HG03060 (cell line): Measurements from ENCODE around the gene FADS6.

Source experiments
- ATAC-seq: cut with Tn5 transposase; IDR thresholded peaks from one replicate; pipeline ENCODE4 v1.9.1; 2021; ENCODE audit warnings: low read depth, moderate number of reproducible peaks; ENCODE audit not compliant: unreplicated experiment

The FADS6 gene, protein sequence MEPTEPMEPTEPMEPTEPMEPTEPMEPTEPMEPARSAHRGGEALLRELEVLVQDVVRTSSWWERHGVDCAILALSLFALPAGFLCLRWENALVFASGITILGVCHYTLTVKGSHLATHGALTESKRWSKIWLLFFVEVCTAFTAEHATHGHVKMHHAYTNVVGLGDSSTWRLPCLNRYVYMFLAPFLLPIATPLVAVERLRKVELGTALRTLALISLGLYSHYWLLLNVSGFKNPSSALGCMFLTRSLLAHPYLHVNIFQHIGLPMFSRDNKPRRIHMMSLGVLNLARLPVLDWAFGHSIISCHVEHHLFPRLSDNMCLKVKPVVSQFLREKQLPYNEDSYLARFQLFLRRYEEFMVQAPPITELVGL

DNA sequence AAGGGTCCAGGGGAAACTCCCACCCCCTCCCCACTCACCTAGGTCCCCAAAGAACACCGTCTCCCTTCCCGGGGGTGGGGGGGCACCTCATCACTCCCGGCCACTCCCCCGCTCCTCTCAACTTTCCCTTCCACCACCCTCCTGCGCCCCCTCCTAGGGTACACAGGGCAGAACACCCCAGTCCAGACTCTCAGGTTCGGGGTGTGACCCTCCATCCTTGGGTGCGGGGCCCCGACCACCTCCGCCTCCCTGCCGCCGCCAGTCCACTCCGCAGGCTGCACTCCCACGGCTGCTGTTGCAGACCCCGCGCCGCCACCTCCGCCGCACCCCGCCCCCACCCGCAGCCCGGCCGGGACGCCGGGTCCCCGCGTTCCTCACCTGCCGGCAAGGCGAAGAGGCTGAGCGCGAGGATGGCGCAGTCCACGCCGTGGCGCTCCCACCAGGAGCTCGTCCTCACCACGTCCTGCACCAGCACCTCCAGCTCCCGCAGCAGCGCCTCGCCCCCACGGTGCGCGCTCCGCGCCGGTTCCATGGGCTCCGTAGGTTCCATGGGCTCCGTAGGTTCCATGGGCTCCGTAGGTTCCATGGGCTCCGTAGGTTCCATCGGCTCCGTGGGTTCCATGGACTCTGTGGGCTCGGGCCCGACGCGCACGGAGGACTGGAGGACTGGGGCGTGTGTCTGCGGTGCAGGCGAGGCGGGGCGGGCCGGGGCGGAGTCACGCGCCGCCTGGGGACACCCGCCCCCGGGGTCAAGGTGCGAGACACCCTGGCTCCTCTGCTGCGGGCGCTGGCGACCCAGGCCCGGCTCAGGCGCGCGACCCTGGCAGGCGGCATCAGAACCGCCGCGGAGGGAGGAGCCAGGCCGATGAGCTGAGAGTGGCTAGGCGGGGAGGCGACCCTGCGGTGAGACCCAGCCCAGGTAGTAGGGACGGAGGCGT is at the start of gene FADS6:
Gene FADS6, minus strand, starts transcription at position 660 of the 938 bp plus-strand sequence. Its CDS starts 38 bp downstream, at position 622.
- no peak for ATAC-seq

DNA sequence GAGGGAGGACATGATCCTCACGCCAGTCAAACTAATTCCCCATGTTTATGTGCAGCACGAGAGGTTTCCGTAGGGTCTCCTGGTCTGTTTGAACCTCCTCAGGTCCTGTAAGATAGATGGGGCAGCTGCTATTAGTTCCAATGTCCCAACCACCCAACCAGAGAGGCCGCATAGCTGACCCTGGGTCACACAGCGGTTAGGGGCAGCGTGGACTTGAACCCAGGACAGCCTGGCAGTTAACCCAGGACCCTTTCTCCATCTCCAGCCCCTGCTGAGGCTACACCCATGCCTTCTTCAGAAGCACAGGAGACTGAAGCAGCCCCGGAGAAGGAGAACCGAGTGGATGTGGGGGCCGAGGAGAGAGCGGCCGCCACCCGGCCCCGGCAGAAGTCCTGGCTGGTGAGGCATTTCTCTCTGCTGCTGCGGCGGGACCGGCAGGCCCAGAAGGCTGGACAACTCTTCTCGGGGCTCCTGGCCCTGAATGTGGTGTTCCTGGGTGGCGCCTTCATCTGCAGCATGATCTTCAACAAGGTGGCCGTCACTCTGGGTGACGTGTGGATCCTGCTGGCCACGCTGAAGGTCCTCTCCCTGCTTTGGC is 47.8 kb upstream of the FADS6 start:
- ATAC-seq, result no peak

DNA sequence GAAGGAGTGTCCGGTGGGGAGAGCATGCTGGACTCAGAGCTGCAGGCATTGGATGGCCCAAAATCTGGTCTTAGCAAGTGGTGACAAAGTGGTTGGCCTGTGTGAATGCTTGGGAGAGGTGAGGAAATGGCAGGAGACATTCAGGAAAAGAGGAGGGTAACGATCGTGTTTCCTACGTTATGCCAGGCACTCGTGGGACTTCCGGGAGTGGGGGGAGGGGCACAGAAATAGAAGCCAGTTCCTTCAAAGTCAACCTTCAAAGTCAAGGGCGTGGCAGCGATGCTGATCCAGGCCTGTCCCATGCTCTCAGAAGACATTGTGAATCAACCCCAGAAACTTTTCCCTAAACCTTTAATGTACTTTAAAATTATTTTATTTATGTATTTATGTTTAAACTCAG is 46.1 kb upstream of the FADS6 start:
- ATAC-seq, result no peak

DNA sequence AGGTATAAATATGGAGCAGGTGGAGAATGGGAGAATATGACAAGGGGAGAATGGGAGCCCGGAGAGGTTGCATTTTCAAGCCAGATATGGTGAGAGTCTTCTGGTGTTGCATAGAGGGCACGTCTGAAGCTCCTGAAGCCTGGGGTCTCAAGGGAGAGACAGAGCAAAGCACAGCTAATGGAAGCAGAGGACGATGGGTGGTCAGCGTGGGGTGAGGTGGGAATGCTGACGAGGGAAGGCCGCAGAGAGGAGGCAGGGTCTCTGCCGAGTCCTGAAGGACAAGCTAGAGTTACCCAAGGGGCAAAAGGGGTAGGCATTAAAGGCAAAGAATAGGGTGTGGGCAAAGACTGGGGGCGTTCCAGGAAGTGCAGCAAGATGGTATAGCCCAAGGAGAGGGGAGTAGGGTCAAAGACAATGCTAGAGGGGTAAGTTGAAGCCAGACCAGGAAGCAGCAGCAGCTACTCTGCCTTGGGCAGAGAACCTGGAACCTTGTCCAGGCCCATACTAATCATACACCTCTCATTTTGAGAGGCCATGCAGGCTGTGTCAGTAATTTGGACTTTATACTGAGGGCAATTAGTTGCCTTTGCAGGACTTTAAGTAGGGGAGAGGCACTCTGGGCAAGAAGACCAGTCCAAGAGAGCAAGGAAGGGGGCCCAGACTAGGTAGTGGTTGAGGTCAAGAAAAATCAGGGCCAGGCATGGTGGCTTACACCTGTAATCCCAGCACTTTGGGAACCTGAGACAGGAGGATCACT is 44.9 kb upstream of the FADS6 start:
- no peak for ATAC-seq

DNA sequence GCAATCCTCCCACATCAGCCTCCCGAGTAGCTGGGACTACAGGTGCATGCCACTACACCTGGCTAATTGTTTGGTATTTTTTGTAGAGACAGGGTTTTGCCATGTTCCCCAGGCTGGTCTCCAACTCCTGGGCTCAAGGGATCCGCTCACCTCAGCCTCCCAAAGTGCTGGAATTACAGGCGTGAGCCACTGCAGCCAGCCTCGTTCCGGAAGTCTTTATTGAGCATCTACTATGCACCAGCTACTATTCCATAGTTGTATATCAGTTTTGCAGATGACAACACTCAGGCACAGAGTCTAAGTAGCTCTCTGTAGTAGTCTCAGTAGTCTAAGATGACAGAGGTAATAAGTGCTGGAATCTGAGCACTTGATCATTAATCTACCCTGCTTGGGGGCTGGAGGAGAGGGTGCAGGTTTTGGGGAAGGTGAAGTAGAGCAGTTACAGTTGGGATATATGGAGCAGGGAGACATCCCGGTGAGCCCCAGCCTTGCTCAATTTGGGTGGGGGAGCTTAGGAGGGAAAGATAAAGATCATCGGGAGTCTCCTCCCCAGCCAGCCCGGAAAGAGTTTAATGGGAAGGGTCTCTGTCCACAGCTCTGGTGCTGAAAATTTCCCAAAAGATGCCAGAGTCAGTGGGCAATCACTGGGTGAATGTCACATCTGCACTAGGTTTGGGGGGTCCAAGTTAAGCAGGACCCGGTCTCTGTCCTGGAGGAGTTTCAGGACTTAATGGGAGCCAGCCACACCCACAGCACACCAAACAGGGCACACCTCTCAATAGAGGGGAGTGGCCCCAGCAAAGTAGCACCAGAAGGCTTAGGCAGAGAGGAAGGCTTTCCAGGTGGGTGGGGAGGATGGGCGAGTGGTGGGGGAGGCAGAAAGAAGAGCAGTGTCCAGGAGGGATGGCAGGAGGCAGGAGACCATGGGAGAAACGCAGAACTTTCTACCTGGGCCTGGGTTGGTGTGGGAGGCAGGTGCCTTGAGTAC is 43.9 kb upstream of the FADS6 start:
- no peak for ATAC-seq

- no peak for ATAC-seq
Measured at GRCh38 chr17:74936470-74936799, 43.0 kb upstream of the FADS6 start.

DNA sequence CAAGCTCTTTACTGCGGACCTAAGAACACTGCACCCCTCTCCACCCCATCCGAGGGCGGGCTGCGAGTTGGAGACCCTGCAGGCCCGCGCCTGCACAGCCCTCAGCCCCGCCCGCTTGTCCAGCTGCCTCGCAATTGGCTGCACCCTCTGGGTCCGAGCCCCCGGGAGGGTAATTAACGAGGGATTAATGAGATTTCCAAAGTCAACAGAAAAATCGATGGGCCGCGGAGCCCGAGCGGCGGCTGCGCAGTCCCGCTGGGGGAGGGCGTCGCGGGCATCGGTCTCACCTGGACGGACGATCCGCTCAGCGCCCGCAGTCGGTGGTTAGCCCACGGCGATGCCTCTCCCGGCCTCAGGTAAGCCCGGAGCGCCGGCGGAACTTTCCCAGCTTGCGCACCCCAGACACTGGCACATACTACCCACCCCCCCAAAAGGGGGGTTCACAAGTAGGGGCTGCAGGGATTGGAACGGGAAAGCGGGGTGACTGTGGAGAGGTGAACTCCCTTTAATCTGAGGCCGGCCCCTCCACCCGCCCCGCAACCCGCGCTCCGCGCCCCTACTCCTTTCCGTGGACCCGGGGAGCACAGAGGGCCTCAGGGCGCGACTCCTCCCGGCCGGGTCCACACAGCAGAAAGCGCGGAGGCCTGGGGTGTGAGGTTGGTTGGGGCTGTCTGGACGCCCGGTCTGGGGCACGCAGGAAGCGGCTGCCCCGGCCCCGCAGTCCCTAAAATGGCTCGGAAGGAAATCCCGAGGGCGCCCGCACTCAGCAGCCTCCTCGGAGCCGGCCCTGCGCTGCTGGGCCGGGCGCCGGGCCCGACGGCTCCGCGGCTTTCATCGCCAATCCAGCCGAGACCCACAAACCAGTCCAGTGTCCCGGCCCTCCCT is 42.4 kb upstream of the FADS6 start, which contains the start of gene OTOP3:
Gene OTOP3, plus strand, starts transcription at position 314 of the 885 bp plus-strand sequence. Its CDS starts 24 bp downstream, at position 338.
- ATAC-seq, result no peak

GRCh38 chr17:74935048-74935447 is 41.6 kb upstream of the FADS6 start:
- ATAC-seq, result no peak

DNA sequence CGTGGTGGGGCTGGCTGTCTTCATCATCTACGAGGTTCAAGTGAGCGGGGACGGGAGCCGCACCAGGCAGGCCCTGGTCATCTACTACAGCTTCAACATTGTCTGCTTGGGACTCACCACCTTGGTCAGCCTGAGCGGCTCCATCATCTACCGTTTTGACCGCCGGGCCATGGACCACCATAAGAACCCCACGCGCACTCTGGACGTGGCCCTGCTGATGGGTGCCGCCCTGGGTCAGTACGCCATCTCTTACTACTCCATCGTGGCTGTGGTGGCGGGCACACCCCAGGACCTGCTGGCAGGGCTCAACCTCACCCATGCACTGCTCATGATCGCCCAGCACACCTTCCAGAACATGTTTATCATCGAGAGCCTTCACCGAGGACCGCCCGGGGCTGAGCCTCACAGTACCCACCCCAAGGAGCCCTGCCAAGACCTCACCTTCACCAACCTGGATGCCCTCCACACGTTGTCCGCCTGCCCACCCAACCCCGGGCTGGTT is 37.2 kb upstream of the FADS6 start:
- no peak for ATAC-seq

- no peak for ATAC-seq
Measured at GRCh38 chr17:74928786-74929185, 35.4 kb upstream of the FADS6 start.

DNA sequence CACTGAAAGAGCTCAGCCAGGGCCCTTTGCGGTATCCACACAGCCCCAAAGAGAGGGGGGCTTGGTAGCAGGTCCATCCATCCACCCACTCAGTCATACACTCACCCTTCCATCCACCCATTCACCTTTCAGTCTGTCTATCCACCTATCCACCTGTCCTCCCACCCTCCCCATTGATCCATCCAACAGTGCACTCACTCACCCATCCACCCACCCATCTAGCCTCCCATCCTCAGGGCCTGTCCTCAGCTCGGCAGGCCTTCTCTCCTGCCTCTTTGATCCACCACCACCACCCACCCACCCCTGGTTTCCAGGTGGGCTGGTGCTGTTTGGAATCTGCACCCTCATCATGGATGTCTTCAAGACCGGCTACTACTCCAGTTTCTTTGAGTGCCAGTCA is 31.8 kb upstream of the FADS6 start:
- ATAC-seq, result no peak

GRCh38 chr17:74924250-74924948 is 31.0 kb upstream of the FADS6 start, which contains the start of gene OTOP2:
Gene OTOP2, plus strand, starts transcription at chr17:74924273. Its CDS starts 360 bp downstream, at chr17:74924633.
- ATAC-seq, result no peak

DNA sequence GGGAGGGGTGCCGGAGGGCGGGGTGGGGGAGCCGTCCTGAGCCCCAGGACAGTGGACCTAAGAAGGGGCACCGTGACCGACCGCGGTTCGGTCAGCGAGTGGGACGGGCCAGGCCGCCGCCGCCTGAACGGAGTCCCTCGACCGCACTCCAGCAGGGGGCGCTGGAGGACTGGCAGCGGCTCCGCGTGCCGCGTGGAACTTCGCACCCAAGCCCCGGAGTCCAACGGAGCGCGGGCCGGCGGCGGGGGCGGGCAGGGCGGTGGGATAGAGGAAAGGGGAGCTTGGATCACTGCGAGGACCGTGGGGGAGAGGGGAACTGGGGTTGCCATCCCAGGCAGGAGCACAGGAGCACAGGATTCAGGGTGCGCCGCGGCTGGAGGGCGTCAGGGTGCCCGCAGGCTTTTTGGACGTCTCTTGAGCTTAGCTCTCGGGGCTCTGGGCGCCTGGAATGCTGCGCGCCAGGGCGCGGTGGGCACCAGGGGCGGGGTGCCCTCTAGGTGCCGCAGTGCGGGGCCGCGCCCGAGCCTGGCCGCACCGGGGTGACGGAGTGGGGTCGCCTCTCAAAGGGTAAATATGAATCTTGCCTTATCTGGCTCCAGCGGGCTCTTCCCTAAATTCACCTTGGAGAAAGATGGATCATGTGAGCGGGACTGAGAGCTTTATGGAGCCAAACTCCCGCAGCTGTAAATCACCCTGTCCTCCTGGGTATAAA is 30.3 kb upstream of the FADS6 start:
- ATAC-seq, result no peak

DNA sequence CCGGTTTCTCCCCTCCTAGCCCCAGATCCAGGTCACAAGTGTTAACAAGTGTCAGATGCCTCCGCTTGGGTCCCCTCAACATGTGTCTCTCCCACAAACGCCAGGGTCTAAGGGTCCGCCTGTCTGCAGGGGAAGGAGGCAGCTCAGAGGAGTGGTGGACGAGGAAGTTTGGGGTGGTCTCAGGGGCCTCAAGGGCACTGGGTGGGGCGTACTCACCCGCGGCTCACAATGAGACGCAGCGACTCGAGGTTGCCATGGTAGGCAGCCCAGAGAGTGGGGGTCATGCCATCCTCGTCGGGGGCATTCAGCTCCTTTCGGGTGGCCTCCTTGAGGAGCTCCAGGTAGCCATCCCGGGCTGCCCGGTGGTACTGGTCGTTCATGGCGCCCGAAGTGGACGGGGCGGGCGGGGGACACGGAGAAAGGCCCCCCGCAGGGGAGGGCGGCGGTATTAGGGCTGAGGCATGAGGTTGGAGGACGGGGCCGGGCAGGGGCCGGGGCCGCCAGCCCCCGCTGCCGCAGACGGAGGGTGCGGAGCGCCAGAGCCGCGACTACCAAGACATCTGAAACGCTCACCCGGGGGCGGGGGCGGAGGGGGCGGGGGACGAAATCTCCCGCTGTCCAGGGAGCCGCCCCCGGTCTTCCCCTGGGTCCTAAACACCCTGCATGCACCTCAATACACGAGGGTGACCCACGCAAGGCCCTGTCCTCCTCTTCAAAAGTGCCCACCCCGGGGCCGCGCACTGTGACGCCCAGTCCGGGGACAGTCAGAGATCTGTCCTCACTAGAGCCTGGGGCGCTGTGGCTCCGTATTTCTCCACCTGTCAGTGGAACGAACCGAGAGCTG is 29.5 kb upstream of the FADS6 start, which contains the start of gene USH1G:
Gene USH1G, minus strand, starts transcription at position 562 of the 844 bp plus-strand sequence. Its CDS starts 182 bp downstream, at position 380.
- no peak for ATAC-seq

GRCh38 chr17:74922172-74922571 is 28.7 kb upstream of the FADS6 start:
- ATAC-seq, result no peak

DNA sequence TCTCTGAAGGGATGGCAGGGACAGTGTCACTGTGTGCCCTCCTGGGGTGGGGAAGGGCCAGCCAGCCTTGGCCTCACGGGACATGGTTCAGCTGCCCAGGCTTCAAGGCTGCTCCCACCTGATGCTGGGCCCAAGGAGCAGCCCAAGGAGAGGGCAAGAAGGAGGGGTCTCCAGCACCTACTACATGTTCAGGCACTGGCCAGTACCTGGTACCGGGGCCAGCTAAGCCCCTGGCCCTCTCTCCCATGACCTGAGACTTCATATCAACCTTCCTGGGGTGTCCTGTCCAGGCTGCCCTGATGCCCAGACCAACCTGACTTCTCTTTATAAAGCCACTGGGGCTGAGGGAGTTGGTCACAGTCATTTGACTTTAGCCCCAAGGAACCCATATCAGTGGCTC is 28.3 kb upstream of the FADS6 start:
- ATAC-seq, result no peak
